GM12878 (cell line): ENCODE results near the gene NR3C1. TPM values are rescaled to one million over a fixed set of nuclear protein-coding genes. Genes with fewer than 3 reads are reported as not detected.
A peak's percentile ranks its signal among the peaks of the same experiment; 100 is the strongest.

Experiments used
- ATAC-seq: fragments of 200-7000 bp; cut with Tn5 transposase; 3 replicates; pipeline ENCODE4 v1.9.1; 2020; ENCODE audit warnings: mild to moderate bottlenecking, moderate library complexity
- BruUV-seq: library from RNA; stranded (reverse); fragments of 400-500 nt; replicated peaks from 2 replicates; lab custom pipeline; 2021; lab: Mats Ljungman, UMichigan
- CTCF ChIA-PET: fragments of 300-600 bp; sonication (Branson Sonifier 250); formaldehyde crosslinking; extraction: SDS; loops from one replicate; lab custom pipeline; 2021; ENCODE audit warnings: inconsistent platforms; lab: Yijun Ruan, JAX
- POLR2A ChIA-PET: fragments of 350-600 bp; formaldehyde crosslinking; extraction: SDS; loops from one replicate; lab custom pipeline; 2021; ENCODE audit warnings: inconsistent platforms; lab: Charles Lee
- RAD21 ChIA-PET: fragments of 300-600 bp; sonication (Branson Sonifier 250); formaldehyde crosslinking; loops from one replicate; lab custom pipeline; 2023; ENCODE audit warnings: antibody characterized with exemption; ENCODE audit not compliant: unreplicated experiment; lab: Charles Lee
- SMC1A ChIA-PET: fragments of 300-600 bp; sonication (Branson Sonifier 250); formaldehyde crosslinking; loops from one replicate; lab custom pipeline; 2023; ENCODE audit not compliant: unreplicated experiment, uncharacterized antibody; lab: Charles Lee
- DNase-seq: peaks from one replicate; pipeline ENCODE4 v3.0.0-alpha.2; 2011; ENCODE audit warnings: low read depth, low spot score
- FAIRE-seq: peaks from 3 replicates; lab custom pipeline; 2011; peaks lifted over from hg19 to GRCh38; lab: Jason Lieb, UNC
- H2AFZ ChIP-seq: 2 replicates; pipeline ENCODE4 v1.6.0; 2011; ENCODE audit warnings: low read depth, low read length, control low read depth; ENCODE audit not compliant: control insufficient read depth
- H3K27ac ChIP-seq: 2 replicates; pipeline ENCODE4 v1.5.1; 2011; ENCODE audit warnings: control low read depth; ENCODE audit not compliant: control insufficient read depth, insufficient read depth
- H3K27me3 ChIP-seq, 2 experiments: replicated peaks in 1 of 2; 2 replicates each; pipeline versions ENCODE4 v1.6.0 to v1.6.1; 2011; ENCODE audit warnings: low read length in 1 of 2; ENCODE audit not compliant: control insufficient read depth in 2 of 2, insufficient read depth in 2 of 2
- H3K36me3 ChIP-seq, 2 experiments: 2 replicates each; pipeline ENCODE4 v1.5.1; 2011; ENCODE audit warnings: low read length in 1 of 2; ENCODE audit not compliant: control insufficient read depth in 2 of 2, insufficient read depth in 2 of 2
- H3K4me1 ChIP-seq: 2 replicates; pipeline ENCODE4 v1.6.1; 2011; ENCODE audit warnings: mild to moderate bottlenecking, low read length, moderate library complexity, mixed read lengths; ENCODE audit not compliant: control insufficient read depth, insufficient read depth
- H3K4me2 ChIP-seq: 2 replicates; pipeline ENCODE4 v1.6.0; 2011; ENCODE audit warnings: control low read depth; ENCODE audit not compliant: control insufficient read depth, insufficient read depth
- H3K4me3 ChIP-seq: fragments of 200-600 bp; sonication (generic); 2 replicates; pipeline ENCODE4 v1.5.1; 2016
- H3K79me2 ChIP-seq: 2 replicates; pipeline ENCODE4 v1.6.0; 2011; ENCODE audit warnings: low read length; ENCODE audit not compliant: control insufficient read depth, insufficient read depth
- H3K9ac ChIP-seq: 2 replicates; pipeline ENCODE4 v1.8.0; 2011; ENCODE audit warnings: low read length, control low read depth, mixed read lengths; ENCODE audit not compliant: control insufficient read depth, insufficient read depth
- H3K9me3 ChIP-seq: replicated peaks from 3 replicates; pipeline ENCODE4 v1.5.1; 2011; ENCODE audit warnings: mild to moderate bottlenecking, low read length; ENCODE audit not compliant: control insufficient read depth, insufficient read depth
- H4K20me1 ChIP-seq: 2 replicates; pipeline ENCODE4 v1.6.0; 2011; ENCODE audit not compliant: control insufficient read depth, insufficient read depth
- BMI1 ChIP-seq: fragments of 450-650 bp; IDR thresholded peaks from 2 replicates; pipeline ENCODE4 v1.6.1; 2016; ENCODE audit warnings: mild to moderate bottlenecking, moderate library complexity, borderline replicate concordance
- FOXM1 ChIP-seq: IDR thresholded peaks from 2 replicates; pipeline ENCODE4 v1.6.1; 2012; ENCODE audit warnings: low read depth, mild to moderate bottlenecking, inconsistent platforms, low read length, moderate library complexity
- HDAC2 ChIP-seq: fragments of 200-600 bp; sonication (generic); IDR thresholded peaks from 2 replicates; pipeline ENCODE4 v1.6.1; 2017
- WGBS: methylation state at CpG from one replicate; pipeline ENCODE4 v1.1.6; 2016; ENCODE audit warnings: low lambda C conversion rate; ENCODE audit not compliant: insufficient replicate concordance, insufficient coverage; ENCODE audit errors: missing lambda C conversion rate; 5-methylcytosine and 5-hydroxymethylcytosine counted together
- in situ Hi-C: fragments of 300-500 bp; cut with MboI; formaldehyde crosslinking; loops from 9 replicates; pipeline ENCODE4 v1.14.3; 2018; ENCODE audit warnings: mixed read lengths
- intact Hi-C: fragments of 100-400 bp; cut with micrococcal nuclease; formaldehyde crosslinking; loops from one replicate; pipeline ENCODE4 v1.14.2; 2022; ENCODE audit not compliant: unreplicated experiment
- polyA plus RNA-seq, 11 experiments: library from polyadenylated mRNA; depleted of rRNA in 4 of 11; unstranded in 6 of 11; stranded (reverse) in 5 of 11; fragments of >200 nt; fragmentation: Nextera tagmentation in 4 of 11; fragmentation: Illumina TruSeq in 1 of 11; extraction: Ambion mirVana in 4 of 11; extraction: Trizol in 1 of 11; gene quantifications; 1 replicate in 1 of 11; 2 replicates in 10 of 11; pipeline versions ENCODE4 v1.2.1 to v1.2.3, GENCODE V29; 2011 to 2016; ENCODE audit warnings: inconsistent platforms in 2 of 11, missing spikeins in 2 of 11, low read depth in 1 of 11
- total RNA-seq, 4 experiments: library from RNA; depleted of rRNA in 3 of 4; stranded (reverse); fragments of >200 nt in 3 of 4; fragmentation: Illumina TruSeq in 1 of 4; extraction: Trizol in 1 of 4; gene quantifications; 2 replicates each; pipeline versions ENCODE4 v1.2.1 to v1.2.3, GENCODE V29; 2013 to 2021
- TF ChIP-seq, protein P1 (sequence below): fragments of 450-650 bp; IDR thresholded peaks from 2 replicates; pipeline ENCODE4 v1.6.1; 2017; ENCODE audit warnings: mild to moderate bottlenecking
- TF ChIP-seq, protein P2 (sequence below): fragments of 450-650 bp; IDR thresholded peaks from 2 replicates; pipeline ENCODE4 v1.6.1; 2017; ENCODE audit warnings: mild to moderate bottlenecking, moderate library complexity

The NR3C1 gene
- total and polyA plus RNA-seq, 10 of the 15 experiments (the other 5 are each of a cell fraction or from before 2014, with no cell fraction given) = 49.7 to 141 (median 109) TPM

DNA sequence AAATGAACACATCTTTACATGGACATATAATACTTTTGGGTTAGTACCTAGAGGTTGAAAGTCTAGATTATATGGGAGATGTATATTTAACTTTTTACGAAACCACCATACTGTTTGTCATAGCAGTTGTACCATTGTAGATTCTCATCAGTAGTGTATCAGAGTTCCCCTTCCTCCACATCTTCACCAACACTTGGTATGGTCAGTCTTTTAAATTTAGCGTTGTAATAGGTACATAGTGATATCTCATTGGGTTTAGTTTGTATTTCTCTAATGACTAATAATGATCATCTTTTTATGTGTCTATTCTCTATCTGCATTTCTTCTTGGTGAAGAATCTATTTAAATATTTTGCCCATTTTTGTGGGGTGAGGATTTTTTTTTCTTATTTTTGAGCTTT, 137.5 kb downstream of the NR3C1 start:
- in situ Hi-C loops (no loop called here), intact Hi-C loops (no loop called here)
- RAD21 ChIA-PET = interaction anchor here (1.0 to 1.1 kb wide), 2 partner anchors 16 to 91 kb away, joined by 3 read pairs; no protein-coding TSS in a partner anchor
- no peak overlapping the region for H3K27ac ChIP-seq
- peaks cover 11% of the 10 kb centered on the region; the same call in 1 of the 2 replicates for H3K4me1 ChIP-seq
- no peaks in the 10 kb centered on the region for H3K27me3 ChIP-seq
- peaks cover 16% of the 10 kb centered on the region for H3K9me3 ChIP-seq
- TF ChIP-seq HDAC2 = no peak
- TF ChIP-seq, protein P1, sequence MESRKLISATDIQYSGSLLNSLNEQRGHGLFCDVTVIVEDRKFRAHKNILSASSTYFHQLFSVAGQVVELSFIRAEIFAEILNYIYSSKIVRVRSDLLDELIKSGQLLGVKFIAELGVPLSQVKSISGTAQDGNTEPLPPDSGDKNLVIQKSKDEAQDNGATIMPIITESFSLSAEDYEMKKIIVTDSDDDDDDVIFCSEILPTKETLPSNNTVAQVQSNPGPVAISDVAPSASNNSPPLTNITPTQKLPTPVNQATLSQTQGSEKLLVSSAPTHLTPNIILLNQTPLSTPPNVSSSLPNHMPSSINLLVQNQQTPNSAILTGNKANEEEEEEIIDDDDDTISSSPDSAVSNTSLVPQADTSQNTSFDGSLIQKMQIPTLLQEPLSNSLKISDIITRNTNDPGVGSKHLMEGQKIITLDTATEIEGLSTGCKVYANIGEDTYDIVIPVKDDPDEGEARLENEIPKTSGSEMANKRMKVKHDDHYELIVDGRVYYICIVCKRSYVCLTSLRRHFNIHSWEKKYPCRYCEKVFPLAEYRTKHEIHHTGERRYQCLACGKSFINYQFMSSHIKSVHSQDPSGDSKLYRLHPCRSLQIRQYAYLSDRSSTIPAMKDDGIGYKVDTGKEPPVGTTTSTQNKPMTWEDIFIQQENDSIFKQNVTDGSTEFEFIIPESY = peak; percentile 68; the same call in 1 of the 2 replicates
- DNase-seq (no peak), FAIRE-seq (no peak), ATAC-seq (no peak)
- POLR2A ChIA-PET = no interaction called here
- no peaks in the 10 kb centered on the region; a peak in 1 of 4 replicates for H3K36me3 ChIP-seq
- no peaks in the 10 kb centered on the region for H3K79me2 ChIP-seq
- H3K9ac ChIP-seq = no peak overlapping the region
- SMC1A ChIA-PET = interaction anchor here (0.7 to 1.0 kb wide), 3 partner anchors 11 to 28 kb away, joined by 3 read pairs; no protein-coding TSS in a partner anchor
- no TSS peak for BruUV-seq
- H3K4me3 ChIP-seq = no peak overlapping the region
- no peak overlapping the region for H3K4me2 ChIP-seq
- no peak overlapping the region for H2AFZ ChIP-seq
- WGBS = 100% methylated on average over 2 of the region's 2 CpGs
- CTCF ChIA-PET = no interaction called here
- no peaks in the 10 kb centered on the region for H4K20me1 ChIP-seq

DNA sequence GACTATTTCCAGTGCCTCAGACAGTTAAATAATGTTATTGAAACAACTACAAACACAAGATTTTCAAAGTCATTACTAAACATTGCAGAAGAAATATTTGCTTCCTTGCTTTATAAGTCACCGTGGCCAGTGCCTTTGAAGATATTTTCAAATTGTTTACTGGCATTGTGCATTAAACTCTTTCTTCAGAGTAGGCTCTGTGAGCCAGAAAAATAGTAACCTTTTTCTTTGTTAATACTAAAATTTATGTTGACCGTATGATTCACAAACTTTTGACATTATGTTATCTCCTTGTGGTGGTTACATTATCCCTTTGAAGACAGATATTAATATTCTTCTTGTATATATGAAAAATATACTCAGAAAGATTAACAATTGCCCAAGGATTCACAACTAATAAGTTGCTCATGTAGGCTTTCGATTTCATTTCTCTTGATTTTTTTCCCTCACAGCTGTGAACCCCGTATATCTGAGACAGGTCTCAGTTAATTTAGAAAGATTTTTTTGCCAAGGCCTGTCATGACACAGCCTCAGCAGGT, 140.1 kb downstream of the NR3C1 start:
- Histone ChIP-seq H3K79me2 (no peaks in the 10 kb centered on the region), H3K27me3 (no peaks in the 10 kb centered on the region), H2AFZ (no peak overlapping the region), H4K20me1 (no peaks in the 10 kb centered on the region), H3K36me3 (no peaks in the 10 kb centered on the region; a peak in 1 of 4 replicates), H3K4me2 (no peak overlapping the region), H3K9ac (no peak overlapping the region), H3K4me3 (no peak overlapping the region), H3K27ac (peak overlapping the region; percentile 24), H3K9me3 (peaks cover 14% of the 10 kb centered on the region), H3K4me1 (peaks cover 11% of the 10 kb centered on the region; the same call in 1 of the 2 replicates)
- ChIA-PET POLR2A (interaction anchor here (1.7 kb wide), 1 partner anchor 32 kb away, joined by 6 read pairs; no protein-coding TSS in a partner anchor), SMC1A (interaction anchor here (0.6 to 1.7 kb wide), 2 partner anchors 17 to 884 kb away, joined by 3 to 4 read pairs; no protein-coding TSS in a partner anchor), RAD21 (no interaction called here), CTCF (no interaction called here)
- WGBS = 90% methylated on average over 4 of the region's 4 CpGs
- ATAC-seq (peak; percentile 26; the same call in 2 of the 3 replicates), DNase-seq (no peak), FAIRE-seq (no peak)
- in situ Hi-C loops (no loop called here), intact Hi-C loops (no loop called here)
- no TSS peak for BruUV-seq
- TF ChIP-seq BMI1 = no peak
- TF ChIP-seq FOXM1 = peak; percentile 24; the same call in 1 of the 2 replicates
- TF ChIP-seq, protein P2, sequence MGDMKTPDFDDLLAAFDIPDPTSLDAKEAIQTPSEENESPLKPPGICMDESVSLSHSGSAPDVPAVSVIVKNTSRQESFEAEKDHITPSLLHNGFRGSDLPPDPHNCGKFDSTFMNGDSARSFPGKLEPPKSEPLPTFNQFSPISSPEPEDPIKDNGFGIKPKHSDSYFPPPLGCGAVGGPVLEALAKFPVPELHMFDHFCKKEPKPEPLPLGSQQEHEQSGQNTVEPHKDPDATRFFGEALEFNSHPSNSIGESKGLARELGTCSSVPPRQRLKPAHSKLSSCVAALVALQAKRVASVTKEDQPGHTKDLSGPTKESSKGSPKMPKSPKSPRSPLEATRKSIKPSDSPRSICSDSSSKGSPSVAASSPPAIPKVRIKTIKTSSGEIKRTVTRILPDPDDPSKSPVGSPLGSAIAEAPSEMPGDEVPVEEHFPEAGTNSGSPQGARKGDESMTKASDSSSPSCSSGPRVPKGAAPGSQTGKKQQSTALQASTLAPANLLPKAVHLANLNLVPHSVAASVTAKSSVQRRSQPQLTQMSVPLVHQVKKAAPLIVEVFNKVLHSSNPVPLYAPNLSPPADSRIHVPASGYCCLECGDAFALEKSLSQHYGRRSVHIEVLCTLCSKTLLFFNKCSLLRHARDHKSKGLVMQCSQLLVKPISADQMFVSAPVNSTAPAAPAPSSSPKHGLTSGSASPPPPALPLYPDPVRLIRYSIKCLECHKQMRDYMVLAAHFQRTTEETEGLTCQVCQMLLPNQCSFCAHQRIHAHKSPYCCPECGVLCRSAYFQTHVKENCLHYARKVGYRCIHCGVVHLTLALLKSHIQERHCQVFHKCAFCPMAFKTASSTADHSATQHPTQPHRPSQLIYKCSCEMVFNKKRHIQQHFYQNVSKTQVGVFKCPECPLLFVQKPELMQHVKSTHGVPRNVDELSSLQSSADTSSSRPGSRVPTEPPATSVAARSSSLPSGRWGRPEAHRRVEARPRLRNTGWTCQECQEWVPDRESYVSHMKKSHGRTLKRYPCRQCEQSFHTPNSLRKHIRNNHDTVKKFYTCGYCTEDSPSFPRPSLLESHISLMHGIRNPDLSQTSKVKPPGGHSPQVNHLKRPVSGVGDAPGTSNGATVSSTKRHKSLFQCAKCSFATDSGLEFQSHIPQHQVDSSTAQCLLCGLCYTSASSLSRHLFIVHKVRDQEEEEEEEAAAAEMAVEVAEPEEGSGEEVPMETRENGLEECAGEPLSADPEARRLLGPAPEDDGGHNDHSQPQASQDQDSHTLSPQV = no peak
